HCT116 (cell line): ENCODE results near the gene TGM1. TPM values are rescaled to one million over a fixed set of nuclear protein-coding genes. Genes with fewer than 3 reads are reported as not detected.

ENCODE experiments used
- ATAC-seq: fragments of 200-7000 bp; cut with Tn5 transposase; 2 replicates; pipeline ENCODE4 v1.9.1; 2020; ENCODE audit warnings: mild to moderate bottlenecking, moderate library complexity
- BruUV-seq: library from RNA; stranded (reverse); fragments of 400-500 nt; replicated peaks from 2 replicates; lab custom pipeline; 2021; lab: Mats Ljungman, UMichigan
- CTCF ChIA-PET: fragments of 300-600 bp; sonication (Branson Sonifier 250); formaldehyde crosslinking; loops from one replicate; lab custom pipeline; 2021; ENCODE audit warnings: antibody characterized with exemption; lab: Charles Lee
- POLR2A ChIA-PET: fragments of 300-600, 350-600 bp; sonication (Branson Sonifier 250); formaldehyde crosslinking; loops from one replicate; lab custom pipeline; 2021; ENCODE audit warnings: antibody characterized with exemption; lab: Charles Lee
- RAD21 ChIA-PET, 2 experiments: fragments of 300-600 bp; sonication (Branson Sonifier 250); formaldehyde crosslinking; loops; one replicate each; lab custom pipeline; 2023; ENCODE audit warnings: low total read pairs in 2 of 2; ENCODE audit not compliant: uncharacterized antibody in 2 of 2, unreplicated experiment in 2 of 2, low non-redundant PET in 1 of 2; lab: Charles Lee
- DNase-seq: peaks from one replicate; pipeline ENCODE4 v3.0.0-alpha.2; 2010; ENCODE audit warnings: low read depth, low spot score
- H2AFZ ChIP-seq: fragments of 200-600 bp; shearing (Covaris generic), sonication (generic); 2 replicates; pipeline ENCODE4 v1.6.1; 2017; ENCODE audit warnings: low read depth, mixed run types, mixed read lengths, antibody characterized with exemption, low read length; ENCODE audit not compliant: poor library complexity, severe bottlenecking
- H3K27ac ChIP-seq: 2 replicates; pipeline ENCODE4 v1.5.1; 2012; ENCODE audit warnings: low read depth, low read length
- H3K27me3 ChIP-seq: fragments of 200-600 bp; sonication (generic); 2 replicates; pipeline ENCODE4 v1.6.1; 2016; ENCODE audit warnings: mixed run types, low read length, mixed read lengths; ENCODE audit not compliant: insufficient read depth
- H3K36me3 ChIP-seq, 2 experiments: fragments of 200-500 bp in 1 of 2; fragments of 200-600 bp in 1 of 2; sonication (Bioruptor generic) in 1 of 2; sonication (generic) in 1 of 2; 2 replicates each; pipeline versions ENCODE4 v1.5.1 to v1.6.1; 2014 to 2016; ENCODE audit warnings: low read length in 2 of 2, inconsistent platforms in 1 of 2, mixed read lengths in 1 of 2, mixed run types in 1 of 2; ENCODE audit not compliant: insufficient read depth in 2 of 2, control insufficient read depth in 1 of 2
- H3K4me1 ChIP-seq, 2 experiments: fragments of 200-600 bp in 1 of 2; sonication (generic) in 1 of 2; 2 replicates each; pipeline versions ENCODE4 v1.5.1 to v1.6.1; 2012 to 2017; ENCODE audit warnings: low read length in 2 of 2, inconsistent platforms in 1 of 2, mild to moderate bottlenecking in 1 of 2, mixed read lengths in 1 of 2, mixed run types in 1 of 2, moderate library complexity in 1 of 2; ENCODE audit not compliant: insufficient read depth in 2 of 2, control insufficient read depth in 1 of 2
- H3K4me2 ChIP-seq: fragments of 200-600 bp; sonication (generic); 2 replicates; pipeline ENCODE4 v1.6.1; 2017; ENCODE audit warnings: mixed run types, low read length, mixed read lengths
- H3K4me3 ChIP-seq, 2 experiments: fragments of 200-600 bp in 1 of 2; sonication (generic) in 1 of 2; replicated peaks in 1 of 2; 2 replicates each; pipeline ENCODE4 v1.5.1; 2011 to 2016; ENCODE audit warnings: low read length in 2 of 2, control low read depth in 1 of 2, low read depth in 1 of 2, mild to moderate bottlenecking in 1 of 2, mixed read lengths in 1 of 2, mixed run types in 1 of 2
- H3K79me2 ChIP-seq: fragments of 200-600 bp; sonication (generic); 2 replicates; pipeline ENCODE4 v1.6.1; 2017; ENCODE audit warnings: mild to moderate bottlenecking, mixed run types, low read length, moderate library complexity, mixed read lengths; ENCODE audit not compliant: insufficient read depth
- H3K9ac ChIP-seq: fragments of 200-600 bp; sonication (generic); 2 replicates; pipeline ENCODE4 v1.6.1; 2016; ENCODE audit warnings: low read length, mixed read lengths
- H3K9me2 ChIP-seq: fragments of 200-600 bp; sonication (generic), shearing (Covaris generic); 2 replicates; pipeline ENCODE4 v1.6.1; 2017; ENCODE audit warnings: mixed run types, mild to moderate bottlenecking, moderate library complexity; ENCODE audit not compliant: insufficient read depth
- H3K9me3 ChIP-seq, 2 experiments: fragments of 200-500 bp in 1 of 2; fragments of 200-600 bp in 1 of 2; sonication (Bioruptor generic) in 1 of 2; sonication (generic) in 1 of 2; 2 replicates each; pipeline ENCODE4 v1.6.1; 2014 to 2017; ENCODE audit warnings: low read length in 2 of 2, mixed read lengths in 2 of 2, inconsistent platforms in 1 of 2, low read depth in 1 of 2, mild to moderate bottlenecking in 1 of 2, mixed run types in 1 of 2, moderate library complexity in 1 of 2; ENCODE audit not compliant: control insufficient read depth in 1 of 2, insufficient read depth in 1 of 2
- H4K20me1 ChIP-seq: fragments of 200-600 bp; sonication (generic), shearing (Covaris generic); 2 replicates; pipeline ENCODE4 v1.6.1; 2017; ENCODE audit warnings: mixed run types, mild to moderate bottlenecking, moderate library complexity; ENCODE audit not compliant: insufficient read depth
- ATF3 ChIP-seq: IDR thresholded peaks from 2 replicates; pipeline ENCODE4 v1.6.1; 2012
- CTCF ChIP-seq, 3 experiments: fragments of 200-600 bp in 1 of 3; sonication (generic) in 1 of 3; IDR thresholded peaks in 2 of 3; conservative IDR thresholded peaks in 1 of 3; 2 replicates each; pipeline ENCODE4 v1.5.1; 2012 to 2017; ENCODE audit warnings: low read depth in 2 of 3, low read length in 2 of 3, antibody characterized with exemption in 1 of 3, borderline replicate concordance in 1 of 3, control low read depth in 1 of 3, mild to moderate bottlenecking in 1 of 3, mixed read lengths in 1 of 3, mixed run types in 1 of 3, moderate library complexity in 1 of 3; ENCODE audit not compliant: insufficient read depth in 1 of 3
- ELF1 ChIP-seq: IDR thresholded peaks from 2 replicates; pipeline ENCODE4 v1.6.1; 2012; ENCODE audit warnings: low read depth, borderline replicate concordance
- EZH2 ChIP-seq: fragments of 200-600 bp; sonication (generic); IDR thresholded peaks from 2 replicates; pipeline ENCODE4 v1.6.1; 2017; ENCODE audit warnings: antibody characterized with exemption, mixed run types
- EZH2phosphoT487 ChIP-seq: fragments of 200-600 bp; IDR thresholded peaks from 2 replicates; pipeline ENCODE4 v1.6.1; 2018; ENCODE audit warnings: antibody characterized with exemption, borderline replicate concordance
- JUND ChIP-seq: IDR thresholded peaks from 2 replicates; pipeline ENCODE4 v1.6.1; 2012
- MAX ChIP-seq: IDR thresholded peaks from 2 replicates; pipeline ENCODE4 v1.6.1; 2012
- POLR2AphosphoS5 ChIP-seq: IDR thresholded peaks from 2 replicates; pipeline ENCODE4 v1.6.1; 2011; ENCODE audit warnings: mild to moderate bottlenecking, low read depth, low read length, moderate library complexity
- SIN3A ChIP-seq: IDR thresholded peaks from 2 replicates; pipeline ENCODE4 v1.6.1; 2012; ENCODE audit warnings: low read depth
- SP1 ChIP-seq: IDR thresholded peaks from 2 replicates; pipeline ENCODE4 v1.6.1; 2012; ENCODE audit warnings: low read depth
- TCF7L2 ChIP-seq: IDR thresholded peaks from 2 replicates; pipeline ENCODE4 v1.7.0; 2011; ENCODE audit warnings: borderline replicate concordance, inconsistent platforms; ENCODE audit not compliant: insufficient read depth, insufficient read length; ENCODE audit errors: extremely low read depth
- YY1 ChIP-seq: IDR thresholded peaks from 2 replicates; pipeline ENCODE4 v1.6.1; 2011; ENCODE audit warnings: low read length, low read depth, moderate library complexity, mild to moderate bottlenecking; ENCODE audit not compliant: insufficient replicate concordance; ENCODE audit errors: extremely low read depth
- ZBTB33 ChIP-seq: IDR thresholded peaks from 2 replicates; pipeline ENCODE4 v1.6.1; 2011; ENCODE audit warnings: mild to moderate bottlenecking, low read length, moderate library complexity; ENCODE audit not compliant: insufficient replicate concordance; ENCODE audit errors: extremely low read depth
- ZNF274 ChIP-seq: fragments of 200-500 bp; sonication (Bioruptor generic); IDR thresholded peaks from 2 replicates; pipeline ENCODE4 v1.6.1; 2014; ENCODE audit warnings: mild to moderate bottlenecking, low read depth, low read length, inconsistent platforms
- intact Hi-C: fragments of 100-400 bp; cut with micrococcal nuclease; formaldehyde crosslinking; loops from 2 replicates; pipeline ENCODE4 v1.10.0; 2022
- total RNA-seq: library from RNA; stranded (reverse); gene quantifications from one replicate; pipeline ENCODE4 v1.2.1, GENCODE V29; 2021; ENCODE audit not compliant: unreplicated experiment

The TGM1 gene
- total RNA-seq, 1 experiment from 2014 or later, result 5.6 TPM

- no peak overlapping the region for H3K4me2 ChIP-seq
- POLR2A ChIA-PET, result no interaction called here
- CTCF ChIA-PET, result no interaction called here
These were observed 6.9 kb downstream of the TGM1 start for GRCh38 chr14:24255931-24256711.

More at GRCh38 chr14:24255931-24256711, 6.9 kb downstream of the TGM1 start:
- Histone ChIP-seq H2AFZ (no peak overlapping the region), H3K9ac (no peak overlapping the region), H3K9me2 (no peaks in the 10 kb centered on the region), H3K27ac (no peak overlapping the region), H4K20me1 (no peaks in the 10 kb centered on the region), H3K36me3 (no peaks in the 10 kb centered on the region; a peak in 1 of 4 replicates), H3K79me2 (no peaks in the 10 kb centered on the region), H3K4me3 (no peak overlapping the region), H3K4me1 (peaks cover 10 to 19% of the 10 kb centered on the region in 2 experiments), H3K27me3 (no peaks in the 10 kb centered on the region), H3K9me3 (no peaks in the 10 kb centered on the region)
- RAD21 ChIA-PET, result no interaction called here
- DNase-seq (no peak), ATAC-seq (no peak)
- intact Hi-C loops, result no loop called here
- TF ChIP-seq POLR2AphosphoS5 (no peak), SIN3A (no peak), ELF1 (no peak), TCF7L2 (no peak), EZH2phosphoT487 (no peak), SP1 (no peak), MAX (no peak), ATF3 (no peak), ZNF274 (no peak), CTCF (IDR thresholded peaks at IDR 0.05 in 2 of 3, conservative IDR thresholded peaks at IDR 0.05 in 1 of 3; ENCODE audit: borderline replicate concordance in 1 of 3, insufficient read depth in 1 of 3, low read depth in 2 of 3, low read length in 2 of 3) (no peak), ZBTB33 (no peak), YY1 (no peak), JUND (no peak), EZH2 (no peak)
- BruUV-seq, result no TSS peak
